BLaER1 treated with 17β-estradiol and CSF1 and Interleukin-3, amounts not matched to agents 10 nM and 100 nM (cell line): ENCODE measurements around the gene ZNF292.

Experiments used
- H3K27ac ChIP-seq, 11 experiments: shearing (Covaris generic); formaldehyde crosslinking; 2 replicates each; pipeline ENCODE4 v1.8.1; 2022
- H3K27me3 ChIP-seq, 11 experiments: shearing (Covaris generic); formaldehyde crosslinking; 2 replicates each; pipeline ENCODE4 v1.8.1; 2022
- H3K36me3 ChIP-seq, 11 experiments: shearing (Covaris generic); formaldehyde crosslinking; 2 replicates each; pipeline ENCODE4 v1.8.1; 2022
- H3K4me1 ChIP-seq, 10 experiments: shearing (Covaris generic); formaldehyde crosslinking; 2 replicates each; pipeline ENCODE4 v1.8.1; 2022
- H3K4me2 ChIP-seq, 11 experiments: shearing (Covaris generic); formaldehyde crosslinking; 2 replicates each; pipeline ENCODE4 v1.8.1; 2022
- H3K4me3 ChIP-seq, 10 experiments: shearing (Covaris generic); formaldehyde crosslinking; 2 replicates each; pipeline ENCODE4 v1.8.1; 2022
- H3K9ac ChIP-seq, 11 experiments: shearing (Covaris generic); formaldehyde crosslinking; 2 replicates each; pipeline ENCODE4 v1.8.1; 2022
- H3K9me3 ChIP-seq, 11 experiments: shearing (Covaris generic); formaldehyde crosslinking; replicated peaks in 1 of 11; 2 replicates each; pipeline ENCODE4 v1.8.1; 2022
- H4K20me1 ChIP-seq, 11 experiments: shearing (Covaris generic); formaldehyde crosslinking; 2 replicates each; pipeline ENCODE4 v1.8.1; 2022
- Cebpa-rat ChIP-seq, 11 experiments: shearing (Covaris generic); IDR thresholded peaks; 2 replicates each; pipeline ENCODE4 v1.8.1; 2022

ZNF292 gene

GRCh38 chr6:87154993-87155841 is at the start of gene ZNF292:
ZNF292 (plus strand) TSS chr6:87155565; CDS start chr6:87155592, 27 bp downstream.
- Histone ChIP-seq H3K4me3 (peak within 1 kb of the TSS; percentile 68 to 81 (median 75)), H3K9me3 (no peaks in the 10 kb centered on the region), H3K27me3 (no peaks in the 10 kb centered on the region), H3K36me3 (peaks cover 0 to 15% (median 0%) of the 10 kb centered on the region in 11 experiments; a peak in 5 of 22 replicates), H3K4me2 (peak within 1 kb of the TSS; percentile 67 to 81 (median 73)), H4K20me1 (peaks cover 22 to 43% (median 38%) of the 10 kb centered on the region in 11 experiments; a peak in 20 of 22 replicates), H3K4me1 (peaks cover 21 to 46% (median 33%) of the 10 kb centered on the region in 10 experiments), H3K27ac (peak within 1 kb of the TSS; percentile 75 to 92 (median 90)), H3K9ac (peak within 1 kb of the TSS; percentile 83 to 89 (median 87))
- no peak for TF ChIP-seq Cebpa-rat (IDR thresholded peaks at IDR 0.05)

GRCh38 chr6:87105823-87106222 is 49.5 kb upstream of the ZNF292 start:
- Histone ChIP-seq H3K4me3 (no peak overlapping the region), H3K4me2 (no peak overlapping the region), H3K27ac (no peak overlapping the region), H3K9me3 (no peaks in the 10 kb centered on the region), H3K4me1 (peaks cover 0 to 5% (median 0%) of the 10 kb centered on the region in 10 experiments; a peak in 1 of 20 replicates), H3K27me3 (no peaks in the 10 kb centered on the region), H3K9ac (no peak overlapping the region), H3K36me3 (no peaks in the 10 kb centered on the region), H4K20me1 (no peaks in the 10 kb centered on the region)
- no peak for TF ChIP-seq Cebpa-rat (IDR thresholded peaks at IDR 0.05)

GRCh38 chr6:87110636-87111035 is 44.7 kb upstream of the ZNF292 start:
- H3K4me3 ChIP-seq = no peak overlapping the region
- TF ChIP-seq Cebpa-rat (IDR thresholded peaks at IDR 0.05) = no peak
- no peaks in the 10 kb centered on the region for H4K20me1 ChIP-seq
- no peaks in the 10 kb centered on the region for H3K36me3 ChIP-seq
- H3K27ac ChIP-seq = no peak overlapping the region
- no peaks in the 10 kb centered on the region for H3K4me1 ChIP-seq
- no peaks in the 10 kb centered on the region for H3K27me3 ChIP-seq
- H3K9ac ChIP-seq = no peak overlapping the region
- H3K9me3 ChIP-seq = no peaks in the 10 kb centered on the region
- H3K4me2 ChIP-seq = no peak overlapping the region

- H3K4me1 ChIP-seq = no peaks in the 10 kb centered on the region
- H3K36me3 ChIP-seq = no peaks in the 10 kb centered on the region
- no peaks in the 10 kb centered on the region for H3K9me3 ChIP-seq
- no peak overlapping the region for H3K9ac ChIP-seq
- H3K4me3 ChIP-seq = no peak overlapping the region
- H4K20me1 ChIP-seq = no peaks in the 10 kb centered on the region
- no peak overlapping the region for H3K27ac ChIP-seq
- no peaks in the 10 kb centered on the region for H3K27me3 ChIP-seq
- no peak for TF ChIP-seq Cebpa-rat (IDR thresholded peaks at IDR 0.05)
- H3K4me2 ChIP-seq = no peak overlapping the region
These were observed 39.8 kb upstream of the ZNF292 start for GRCh38 chr6:87115402-87116135.

GRCh38 chr6:87116922-87117321 is 38.4 kb upstream of the ZNF292 start:
- Histone ChIP-seq H3K4me1 (no peaks in the 10 kb centered on the region), H3K27ac (no peak overlapping the region), H4K20me1 (no peaks in the 10 kb centered on the region), H3K4me2 (no peak overlapping the region), H3K36me3 (no peaks in the 10 kb centered on the region), H3K9ac (no peak overlapping the region), H3K9me3 (peaks cover 0 to 5% (median 0%) of the 10 kb centered on the region in 11 experiments; a peak in 4 of 22 replicates), H3K27me3 (no peaks in the 10 kb centered on the region), H3K4me3 (no peak overlapping the region)
- TF ChIP-seq Cebpa-rat (IDR thresholded peaks at IDR 0.05) = no peak

- H3K4me2 ChIP-seq = no peak overlapping the region
- no peaks in the 10 kb centered on the region for H3K4me1 ChIP-seq
- no peak overlapping the region for H3K9ac ChIP-seq
- no peaks in the 10 kb centered on the region for H4K20me1 ChIP-seq
- no peak overlapping the region for H3K4me3 ChIP-seq
- no peak for TF ChIP-seq Cebpa-rat (IDR thresholded peaks at IDR 0.05)
- H3K27me3 ChIP-seq = no peaks in the 10 kb centered on the region
- H3K9me3 ChIP-seq = peaks cover 6 to 14% (median 10%) of the 10 kb centered on the region in 11 experiments; a peak in 16 of 22 replicates
- no peaks in the 10 kb centered on the region for H3K36me3 ChIP-seq
- no peak overlapping the region for H3K27ac ChIP-seq
These were observed 37.3 kb upstream of the ZNF292 start for GRCh38 chr6:87118054-87118453.

GRCh38 chr6:87122477-87122876 is 32.9 kb upstream of the ZNF292 start:
- Histone ChIP-seq H3K9me3 (peaks cover 6 to 14% (median 10%) of the 10 kb centered on the region in 11 experiments; a peak in 16 of 22 replicates), H3K4me1 (0 out of 20 replicates have a peak, but pooled peaks cover 0 to 3% (median 0%) of the 10 kb centered on the region in 10 experiments), H3K4me2 (no peak overlapping the region), H3K27me3 (no peaks in the 10 kb centered on the region), H3K36me3 (no peaks in the 10 kb centered on the region), H4K20me1 (no peaks in the 10 kb centered on the region), H3K27ac (no peak overlapping the region), H3K9ac (no peak overlapping the region), H3K4me3 (no peak overlapping the region)
- no peak for TF ChIP-seq Cebpa-rat (IDR thresholded peaks at IDR 0.05)

GRCh38 chr6:87124074-87124473 is 31.3 kb upstream of the ZNF292 start:
- no peak overlapping the region for H3K4me3 ChIP-seq
- TF ChIP-seq Cebpa-rat (IDR thresholded peaks at IDR 0.05) = no peak
- H4K20me1 ChIP-seq = no peaks in the 10 kb centered on the region
- peaks cover 6 to 14% (median 10%) of the 10 kb centered on the region in 11 experiments; a peak in 16 of 22 replicates for H3K9me3 ChIP-seq
- H3K27ac ChIP-seq = no peak overlapping the region
- H3K36me3 ChIP-seq = no peaks in the 10 kb centered on the region
- no peak overlapping the region for H3K9ac ChIP-seq
- H3K4me1 ChIP-seq = 0 out of 20 replicates have a peak, but pooled peaks cover 0 to 3% (median 0%) of the 10 kb centered on the region in 10 experiments
- H3K4me2 ChIP-seq = no peak overlapping the region
- no peaks in the 10 kb centered on the region for H3K27me3 ChIP-seq

- no peak for TF ChIP-seq Cebpa-rat (IDR thresholded peaks at IDR 0.05)
- H3K9me3 ChIP-seq = peaks cover 6 to 14% (median 10%) of the 10 kb centered on the region in 11 experiments; a peak in 16 of 22 replicates
- no peaks in the 10 kb centered on the region for H3K36me3 ChIP-seq
- H3K9ac ChIP-seq = no peak overlapping the region
- no peaks in the 10 kb centered on the region for H3K27me3 ChIP-seq
- H3K27ac ChIP-seq = no peak overlapping the region
- H4K20me1 ChIP-seq = no peaks in the 10 kb centered on the region
- H3K4me1 ChIP-seq = 0 out of 20 replicates have a peak, but pooled peaks cover 0 to 3% (median 0%) of the 10 kb centered on the region in 10 experiments
- no peak overlapping the region for H3K4me3 ChIP-seq
- H3K4me2 ChIP-seq = no peak overlapping the region
These were observed 28.9 kb upstream of the ZNF292 start for GRCh38 chr6:87126501-87126900.
